Measurements from ENCODE around the gene POLR1G. TPM values are rescaled to one million over a fixed set of nuclear protein-coding genes. Genes with fewer than 3 reads are reported as not detected.

The POLR1G gene
- total RNA-seq, 2 donors from 2014 or later, result 13.2 to 16.0 TPM

DNA sequence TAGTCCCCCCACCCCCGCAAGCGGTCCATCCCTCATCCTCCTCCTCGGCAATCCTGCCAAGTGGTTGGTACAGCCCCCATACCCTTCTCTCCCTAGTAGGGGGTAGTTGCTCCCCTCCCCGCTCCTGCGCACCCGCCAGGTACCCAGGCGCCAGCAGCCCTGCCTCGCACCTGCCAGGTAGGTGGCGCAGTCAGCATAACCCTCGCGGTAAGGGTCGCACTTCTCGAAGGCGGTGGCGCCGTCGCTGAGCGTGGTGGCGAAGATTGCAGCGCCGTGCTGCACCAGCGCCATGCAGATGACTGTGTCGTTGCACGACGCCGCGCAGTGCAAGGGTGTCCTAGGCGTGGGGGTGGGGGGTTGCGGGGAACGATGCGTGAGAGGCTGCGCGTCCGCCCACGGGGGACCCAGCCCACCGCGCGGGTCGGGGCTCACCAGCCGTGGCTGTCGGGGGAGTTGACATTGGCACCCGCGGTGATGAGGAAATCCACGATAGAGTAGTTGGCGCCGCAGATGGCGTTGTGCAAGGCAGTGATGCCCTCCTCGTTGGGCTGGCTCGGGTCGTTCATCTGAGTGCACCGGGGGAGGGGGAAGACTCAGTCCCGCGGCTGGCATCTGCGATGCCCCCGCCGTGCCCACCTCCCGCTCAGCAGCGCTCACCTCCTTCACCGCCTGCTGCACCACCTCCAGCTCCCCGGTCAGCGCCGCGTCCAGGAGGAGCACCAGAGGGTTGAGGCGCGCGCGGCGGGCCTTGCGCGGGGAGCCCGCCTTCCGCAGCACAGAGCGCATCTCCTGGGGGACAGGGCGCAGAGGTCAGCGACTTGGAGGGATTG lies 20.8 kb upstream of the POLR1G start:
- no peak overlapping the region for H3K4me3 Mint-ChIP-seq
- peak; percentile 75 for DNase-seq
- H3K36me3 Mint-ChIP-seq (ENCODE audit: low read depth), result peaks cover 5% of the 10 kb centered on the region
- 96 to 97% methylated on average over 41 to 75 of the region's 75 CpGs for WGBS, 2 experiments (ENCODE audit: insufficient coverage in 1 of 2, insufficient read length in 1 of 2)
- peaks cover 30% of the 10 kb centered on the region for H3K27me3 Mint-ChIP-seq (ENCODE audit: insufficient read depth)
- Histone ChIP-seq H3K27me3 (ENCODE audit: control insufficient read depth, insufficient read depth, low read length, poor library complexity, severe bottlenecking) (no peaks in the 10 kb centered on the region), H3K27ac (ENCODE audit: low read depth, low read length) (no peak overlapping the region), H3K9me3 (ENCODE audit: control insufficient read depth, low read length) (no peaks in the 10 kb centered on the region), H3K4me3 (ENCODE audit: low read length) (no peak overlapping the region), H3K4me1 (ENCODE audit: control insufficient read depth, insufficient read depth, low read length) (no peaks in the 10 kb centered on the region), H3K9ac (ENCODE audit: extremely low read depth, low read length, poor library complexity, severe bottlenecking) (no peak overlapping the region), H3K36me3 (ENCODE audit: control insufficient read depth, insufficient read depth, low read length) (peaks cover 5% of the 10 kb centered on the region)
- no peaks in the 10 kb centered on the region for H3K9me3 Mint-ChIP-seq
- TF ChIP-seq, protein P1, sequence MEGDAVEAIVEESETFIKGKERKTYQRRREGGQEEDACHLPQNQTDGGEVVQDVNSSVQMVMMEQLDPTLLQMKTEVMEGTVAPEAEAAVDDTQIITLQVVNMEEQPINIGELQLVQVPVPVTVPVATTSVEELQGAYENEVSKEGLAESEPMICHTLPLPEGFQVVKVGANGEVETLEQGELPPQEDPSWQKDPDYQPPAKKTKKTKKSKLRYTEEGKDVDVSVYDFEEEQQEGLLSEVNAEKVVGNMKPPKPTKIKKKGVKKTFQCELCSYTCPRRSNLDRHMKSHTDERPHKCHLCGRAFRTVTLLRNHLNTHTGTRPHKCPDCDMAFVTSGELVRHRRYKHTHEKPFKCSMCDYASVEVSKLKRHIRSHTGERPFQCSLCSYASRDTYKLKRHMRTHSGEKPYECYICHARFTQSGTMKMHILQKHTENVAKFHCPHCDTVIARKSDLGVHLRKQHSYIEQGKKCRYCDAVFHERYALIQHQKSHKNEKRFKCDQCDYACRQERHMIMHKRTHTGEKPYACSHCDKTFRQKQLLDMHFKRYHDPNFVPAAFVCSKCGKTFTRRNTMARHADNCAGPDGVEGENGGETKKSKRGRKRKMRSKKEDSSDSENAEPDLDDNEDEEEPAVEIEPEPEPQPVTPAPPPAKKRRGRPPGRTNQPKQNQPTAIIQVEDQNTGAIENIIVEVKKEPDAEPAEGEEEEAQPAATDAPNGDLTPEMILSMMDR (conservative IDR thresholded peaks at IDR 0.05), result peak; percentile 19
- H3K4me1 Mint-ChIP-seq, result no peaks in the 10 kb centered on the region
- no peak overlapping the region for H3K27ac Mint-ChIP-seq

DNA sequence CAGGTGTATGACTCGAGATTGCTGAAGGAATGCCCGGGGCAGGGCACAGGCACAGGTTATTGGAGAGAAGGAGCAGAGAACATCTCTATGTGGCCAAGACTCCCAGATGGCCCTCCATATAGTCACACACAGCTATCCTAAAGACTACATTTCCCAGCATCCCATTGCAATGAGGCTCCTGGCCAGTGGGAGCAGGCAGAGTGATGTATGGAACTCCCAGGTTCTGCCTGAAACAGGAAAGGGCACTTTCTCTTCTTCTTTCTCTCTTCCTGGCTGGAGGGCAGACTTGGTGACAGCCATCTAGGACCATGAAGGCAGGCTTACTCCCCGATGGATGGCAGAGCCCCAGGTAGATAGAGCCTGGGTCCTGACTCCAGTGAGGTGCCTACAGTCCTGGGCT lies 15.1 kb upstream of the POLR1G start:
- H3K9ac ChIP-seq (ENCODE audit: extremely low read depth, low read length, poor library complexity, severe bottlenecking), result no peak overlapping the region
- H3K27me3 ChIP-seq (ENCODE audit: control insufficient read depth, insufficient read depth, low read length, poor library complexity, severe bottlenecking), result no peaks in the 10 kb centered on the region
- TF ChIP-seq, protein P1 (conservative IDR thresholded peaks at IDR 0.05), result no peak
- H3K9me3 ChIP-seq (ENCODE audit: control insufficient read depth, low read length), result no peaks in the 10 kb centered on the region
- peak; percentile 73 for DNase-seq
- peaks cover 14% of the 10 kb centered on the region for H3K36me3 ChIP-seq (ENCODE audit: control insufficient read depth, insufficient read depth, low read length)
- no peak overlapping the region for H3K27ac ChIP-seq (ENCODE audit: low read depth, low read length)
- Mint-ChIP-seq H3K27ac (no peak overlapping the region), H3K4me1 (peaks cover 2% of the 10 kb centered on the region), H3K4me3 (no peak overlapping the region), H3K36me3 (ENCODE audit: low read depth) (peaks cover 8% of the 10 kb centered on the region), H3K9me3 (no peaks in the 10 kb centered on the region), H3K27me3 (ENCODE audit: insufficient read depth) (peaks cover 27% of the 10 kb centered on the region)
- H3K4me3 ChIP-seq (ENCODE audit: low read length), result no peak overlapping the region
- 90 to 100% methylated on average over 1 to 3 of the region's 3 CpGs for WGBS, 2 experiments (ENCODE audit: insufficient coverage in 1 of 2, insufficient read length in 1 of 2)
- H3K4me1 ChIP-seq (ENCODE audit: control insufficient read depth, insufficient read depth, low read length), result no peaks in the 10 kb centered on the region

DNA sequence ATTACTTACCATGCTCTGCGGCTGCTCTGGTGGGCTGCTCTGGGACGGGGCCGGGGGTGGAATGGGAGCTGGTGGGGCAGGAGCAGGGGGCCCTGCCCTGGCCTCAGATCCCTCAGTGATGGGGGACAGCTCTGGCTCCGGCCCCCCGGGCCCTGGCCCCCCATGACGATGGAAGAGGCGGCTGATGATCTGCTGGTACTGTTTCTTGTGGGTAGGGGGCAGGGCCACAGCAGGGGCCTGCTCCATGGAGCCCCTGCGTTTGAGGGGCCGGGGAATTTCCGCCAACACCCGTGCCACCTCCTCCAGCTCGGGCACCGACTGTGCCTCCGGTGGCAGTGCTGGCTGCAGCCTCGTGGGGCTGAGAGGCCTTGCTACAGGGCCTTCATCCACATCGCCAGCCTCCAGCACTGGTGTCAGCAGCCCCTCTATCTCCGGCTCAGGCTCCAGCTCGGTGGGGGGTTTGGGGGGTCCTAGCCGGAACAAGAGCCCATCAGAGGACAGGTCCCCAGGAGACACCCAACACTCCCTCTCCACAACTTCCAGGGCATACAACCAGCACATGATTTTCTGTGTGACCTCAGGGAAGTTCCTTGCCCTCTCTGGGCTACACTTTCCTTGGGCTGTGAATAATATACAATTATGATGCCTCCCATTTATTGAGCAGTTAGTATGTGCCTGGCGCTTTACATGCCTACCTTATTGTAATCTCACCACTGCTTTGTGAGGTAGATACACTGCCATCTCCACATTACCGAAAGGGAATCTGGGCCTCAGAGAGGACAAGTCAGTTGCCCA lies 14.4 kb upstream of the POLR1G start:
- Histone ChIP-seq H3K9me3 (ENCODE audit: control insufficient read depth, low read length) (no peaks in the 10 kb centered on the region), H3K4me3 (ENCODE audit: low read length) (no peak overlapping the region), H3K9ac (ENCODE audit: extremely low read depth, low read length, poor library complexity, severe bottlenecking) (no peak overlapping the region), H3K4me1 (ENCODE audit: control insufficient read depth, insufficient read depth, low read length) (no peaks in the 10 kb centered on the region), H3K27ac (ENCODE audit: low read depth, low read length) (no peak overlapping the region), H3K36me3 (ENCODE audit: control insufficient read depth, insufficient read depth, low read length) (peaks cover 14% of the 10 kb centered on the region), H3K27me3 (ENCODE audit: control insufficient read depth, insufficient read depth, low read length, poor library complexity, severe bottlenecking) (no peaks in the 10 kb centered on the region)
- H3K27ac Mint-ChIP-seq, result no peak overlapping the region
- peaks cover 8% of the 10 kb centered on the region for H3K36me3 Mint-ChIP-seq (ENCODE audit: low read depth)
- H3K4me3 Mint-ChIP-seq, result no peak overlapping the region
- H3K4me1 Mint-ChIP-seq, result peaks cover 2% of the 10 kb centered on the region
- DNase-seq, result no peak
- TF ChIP-seq, protein P1 (conservative IDR thresholded peaks at IDR 0.05), result no peak
- WGBS, 2 experiments (ENCODE audit: insufficient coverage in 1 of 2, insufficient read length in 1 of 2), result 95 to 96% methylated on average over 10 to 21 of the region's 21 CpGs
- H3K9me3 Mint-ChIP-seq, result no peaks in the 10 kb centered on the region
- H3K27me3 Mint-ChIP-seq (ENCODE audit: insufficient read depth), result peaks cover 25% of the 10 kb centered on the region

All from endodermal cell (in vitro differentiated cells).